Thyroid gland (tissue), 4 donors: Measurements from ENCODE around the gene SOCS7. TPM values are rescaled to one million over a fixed set of nuclear protein-coding genes. Genes with fewer than 3 reads are reported as not detected.

ENCODE experiments used
- DNase-seq, 2 donors: peaks; one replicate each; pipeline ENCODE4 v3.0.0-alpha.2; 2019
- H3K27ac ChIP-seq, 3 donors: fragments of 200-600 bp; sonication (generic); 1 replicate in 2 of 3; 2 replicates in 1 of 3; pipeline ENCODE4 v1.5.1; 2016 to 2019; ENCODE audit warnings: mild to moderate bottlenecking in 1 of 3, moderate library complexity in 1 of 3
- H3K27me3 ChIP-seq: fragments of 200-600 bp; sonication (generic); one replicate; pipeline ENCODE4 v1.5.1; 2019
- H3K36me3 ChIP-seq, 2 donors: fragments of 200-600 bp; sonication (generic); one replicate each; pipeline ENCODE4 v1.5.1; 2016 to 2019
- H3K4me1 ChIP-seq, 2 donors: fragments of 200-600 bp; sonication (generic); one replicate each; pipeline ENCODE4 v1.5.1; 2017 to 2019
- H3K4me3 ChIP-seq, 3 donors: fragments of 200-600 bp; sonication (generic); replicated peaks in 1 of 3; 1 replicate in 2 of 3; 2 replicates in 1 of 3; pipeline ENCODE4 v1.5.1; 2016; ENCODE audit warnings: mild to moderate bottlenecking in 1 of 3
- H3K9me3 ChIP-seq: fragments of 200-600 bp; sonication (generic); one replicate; pipeline ENCODE4 v1.5.1; 2017
- POLR2A ChIP-seq, 2 donors: fragments of 450-650 bp; IDR thresholded peaks; one replicate each; pipeline ENCODE4 v1.6.1; 2017; ENCODE audit warnings: antibody characterized with exemption in 2 of 2, mild to moderate bottlenecking in 2 of 2, moderate library complexity in 1 of 2
- WGBS, 2 donors: methylation state at CpG; one replicate each; pipeline ENCODE4 v1.1.5; 2017; 5-methylcytosine and 5-hydroxymethylcytosine counted together
- intact Hi-C: fragments of 100-400 bp; cut with DNase I; formaldehyde crosslinking; loops from one replicate; pipeline ENCODE4 v1.15.1; 2023
- total RNA-seq, 4 donors: library from RNA; depleted of rRNA; stranded (reverse); fragments of >200 nt; gene quantifications; one replicate each; pipeline ENCODE4 v1.2.3, GENCODE V29; 2016
- TF ChIP-seq, protein P1 (sequence below), 6 experiments: fragments of 200-600 bp in 3 of 6; fragments of 450-650 bp in 3 of 6; sonication (generic) in 3 of 6; IDR thresholded peaks; one replicate each; pipeline ENCODE4 v1.5.1; 2016 to 2019; ENCODE audit warnings: antibody characterized with exemption in 6 of 6, mild to moderate bottlenecking in 2 of 6, inconsistent platforms in 1 of 6, moderate library complexity in 1 of 6

The SOCS7 gene
- total RNA-seq, 4 donors from 2014 or later, result 17.1 to 22.3 (median 20.1) TPM

DNA sequence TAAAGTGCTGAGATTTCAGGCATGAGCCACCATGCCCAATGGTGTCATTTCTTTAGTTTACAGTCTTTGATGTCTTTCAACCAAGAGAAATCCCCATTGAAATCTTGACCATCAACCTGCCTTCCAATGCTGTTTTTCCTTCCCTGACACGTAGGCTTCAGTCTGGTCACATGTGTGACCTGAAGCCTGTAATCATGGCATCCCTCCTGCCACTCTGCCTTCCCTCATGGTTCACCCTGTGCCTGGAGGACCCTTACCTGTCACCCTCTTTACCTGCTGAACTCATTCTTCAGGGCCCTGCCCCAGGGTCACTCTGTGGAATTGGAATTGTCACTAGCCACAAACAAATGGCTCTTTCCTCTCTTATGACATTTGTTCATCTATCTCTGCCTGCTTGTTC lies 58.6 kb downstream of the SOCS7 start:
- TF ChIP-seq, protein P1, sequence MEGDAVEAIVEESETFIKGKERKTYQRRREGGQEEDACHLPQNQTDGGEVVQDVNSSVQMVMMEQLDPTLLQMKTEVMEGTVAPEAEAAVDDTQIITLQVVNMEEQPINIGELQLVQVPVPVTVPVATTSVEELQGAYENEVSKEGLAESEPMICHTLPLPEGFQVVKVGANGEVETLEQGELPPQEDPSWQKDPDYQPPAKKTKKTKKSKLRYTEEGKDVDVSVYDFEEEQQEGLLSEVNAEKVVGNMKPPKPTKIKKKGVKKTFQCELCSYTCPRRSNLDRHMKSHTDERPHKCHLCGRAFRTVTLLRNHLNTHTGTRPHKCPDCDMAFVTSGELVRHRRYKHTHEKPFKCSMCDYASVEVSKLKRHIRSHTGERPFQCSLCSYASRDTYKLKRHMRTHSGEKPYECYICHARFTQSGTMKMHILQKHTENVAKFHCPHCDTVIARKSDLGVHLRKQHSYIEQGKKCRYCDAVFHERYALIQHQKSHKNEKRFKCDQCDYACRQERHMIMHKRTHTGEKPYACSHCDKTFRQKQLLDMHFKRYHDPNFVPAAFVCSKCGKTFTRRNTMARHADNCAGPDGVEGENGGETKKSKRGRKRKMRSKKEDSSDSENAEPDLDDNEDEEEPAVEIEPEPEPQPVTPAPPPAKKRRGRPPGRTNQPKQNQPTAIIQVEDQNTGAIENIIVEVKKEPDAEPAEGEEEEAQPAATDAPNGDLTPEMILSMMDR (IDR thresholded peaks at IDR 0.05), result no peak
- no peak for TF ChIP-seq POLR2A (IDR thresholded peaks at IDR 0.05)
- no peaks in the 10 kb centered on the region for H3K27me3 ChIP-seq
- H3K9me3 ChIP-seq, result no peaks in the 10 kb centered on the region
- no peak overlapping the region for H3K27ac ChIP-seq
- peaks cover 0 to 7% of the 10 kb centered on the region in 2 donors for H3K4me1 ChIP-seq
- 60 to 84% methylated on average over 1 of the region's 1 CpG for WGBS, 2 donors
- intact Hi-C loops, result no loop called here
- no peaks in the 10 kb centered on the region for H3K36me3 ChIP-seq
- H3K4me3 ChIP-seq, result no peak overlapping the region
- DNase-seq, result no peak

DNA sequence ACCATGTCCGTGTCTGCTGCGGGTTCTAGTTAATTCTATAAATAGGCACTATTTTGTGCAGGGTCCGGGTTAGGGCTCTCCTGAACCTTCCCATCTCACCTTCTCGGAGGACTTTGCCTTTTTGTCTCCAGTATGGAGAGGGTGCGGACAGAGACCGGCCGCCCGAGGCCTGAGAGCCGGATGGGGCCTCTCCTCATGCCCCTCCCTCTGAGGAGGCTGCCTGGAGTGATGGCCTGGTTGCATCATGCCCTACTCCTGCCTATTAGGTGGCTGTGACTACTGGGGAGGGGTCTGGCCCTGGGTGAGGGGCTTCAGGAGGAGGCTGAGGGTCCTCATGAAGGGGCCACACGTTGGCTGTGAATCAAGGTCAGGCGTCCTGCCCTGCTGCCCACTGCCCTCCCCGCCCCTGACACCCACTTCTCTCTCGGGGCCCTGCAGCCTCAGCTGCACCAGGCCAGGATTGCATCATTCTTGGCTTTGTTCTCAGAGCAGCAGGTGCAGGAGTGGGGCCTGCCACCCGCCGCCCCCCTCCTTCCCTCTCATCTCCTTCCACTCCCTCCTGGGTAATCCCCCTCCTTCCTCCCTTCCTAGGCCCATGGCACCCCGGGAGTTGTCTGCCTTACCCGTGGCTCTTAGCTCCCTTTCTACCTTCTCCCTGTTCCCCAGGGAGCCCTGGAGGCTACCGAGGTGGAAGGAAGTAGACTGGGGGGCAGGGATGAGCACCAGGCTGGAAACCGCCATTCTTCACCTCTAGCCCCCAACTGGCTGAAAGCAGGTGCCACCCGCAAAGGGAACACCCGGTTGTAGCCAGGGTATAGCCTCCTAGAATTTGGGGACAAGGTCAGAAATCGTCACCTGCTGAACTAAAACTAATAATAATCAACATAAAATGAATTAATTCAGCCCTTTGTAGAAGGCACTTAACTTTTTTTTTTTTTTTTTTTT lies 63.9 kb downstream of the SOCS7 start:
- TF ChIP-seq POLR2A (IDR thresholded peaks at IDR 0.05), result no peak
- TF ChIP-seq, protein P1 (IDR thresholded peaks at IDR 0.05), result no peak
- WGBS, 2 donors, result 30 to 36% methylated on average over 15 to 19 of the region's 22 CpGs
- H3K9me3 ChIP-seq, result no peaks in the 10 kb centered on the region
- peak in 1 of 2 donors; percentile 19 for DNase-seq
- intact Hi-C loops, result loop anchor here (2.0 kb wide), 1 partner anchor 67 kb away; no protein-coding TSS in a partner anchor
- no peak overlapping the region for H3K27ac ChIP-seq
- no peaks in the 10 kb centered on the region for H3K27me3 ChIP-seq
- H3K4me1 ChIP-seq, result peaks cover 0 to 18% of the 10 kb centered on the region in 2 donors
- no peak overlapping the region for H3K4me3 ChIP-seq
- H3K36me3 ChIP-seq, result no peaks in the 10 kb centered on the region

DNA sequence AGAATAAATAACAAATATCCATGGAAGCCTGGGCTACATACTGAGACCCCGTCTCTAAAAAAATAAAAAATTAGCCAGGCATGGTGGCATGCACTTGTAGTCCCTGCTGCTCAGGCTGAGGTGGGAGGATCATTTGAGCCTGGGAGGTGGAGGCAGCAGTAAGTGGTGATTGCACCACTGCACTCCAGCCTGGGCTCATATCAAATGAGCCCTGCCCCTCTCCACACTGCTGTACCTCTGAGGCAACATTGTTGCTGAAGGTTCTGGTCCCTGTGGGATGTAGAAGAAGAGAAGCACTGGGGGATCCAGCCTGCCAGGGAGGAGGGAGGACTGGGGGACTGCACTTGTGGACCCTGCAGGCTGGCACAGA lies 65.2 kb downstream of the SOCS7 start:
- intact Hi-C loops, result no loop called here
- Histone ChIP-seq H3K27ac (no peak overlapping the region), H3K27me3 (peaks cover 4% of the 10 kb centered on the region), H3K4me3 (no peak overlapping the region), H3K9me3 (no peaks in the 10 kb centered on the region), H3K36me3 (no peaks in the 10 kb centered on the region), H3K4me1 (peaks cover 0 to 18% of the 10 kb centered on the region in 2 donors)
- DNase-seq, result no peak
- no peak for TF ChIP-seq POLR2A (IDR thresholded peaks at IDR 0.05)
- TF ChIP-seq, protein P1 (IDR thresholded peaks at IDR 0.05), result no peak
- WGBS, 2 donors, result 31 to 36% methylated on average over 1 of the region's 1 CpG

DNA sequence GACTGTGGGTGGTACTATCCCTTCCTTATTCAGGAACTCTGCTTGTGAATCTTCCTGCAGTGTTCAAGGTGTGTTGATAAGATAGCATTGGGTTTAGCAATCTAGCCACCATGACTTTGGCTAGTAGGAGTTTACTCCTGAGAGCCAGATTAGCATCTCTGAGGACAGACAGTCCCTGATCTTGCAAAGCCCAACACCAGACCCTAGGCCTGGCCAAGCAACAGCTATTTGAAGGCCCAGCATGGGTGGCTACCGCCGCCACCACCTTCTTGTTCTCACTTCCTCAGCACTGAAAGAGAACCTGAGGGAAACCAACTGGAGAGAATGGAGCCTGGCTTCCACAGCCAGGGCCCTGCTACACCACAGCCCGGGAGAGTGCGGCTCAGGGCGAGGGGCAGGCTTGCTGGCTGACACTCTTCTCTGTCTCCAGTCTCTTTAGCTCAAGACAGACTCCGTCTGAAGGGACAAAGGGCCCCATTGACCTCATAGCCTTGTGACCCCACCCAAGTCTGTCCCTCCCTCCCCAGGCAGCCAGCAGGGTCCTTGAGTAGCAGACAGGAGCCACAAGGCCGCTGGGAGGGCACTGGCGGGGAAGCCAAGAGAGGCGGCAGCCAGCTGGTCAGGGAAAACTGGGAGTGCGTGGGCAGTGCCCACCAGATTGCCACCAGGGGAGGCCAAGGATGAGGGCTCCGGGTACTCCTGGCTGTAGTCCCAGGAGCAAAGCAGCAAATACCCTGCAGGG lies 65.7 kb downstream of the SOCS7 start:
- Histone ChIP-seq H3K36me3 (no peaks in the 10 kb centered on the region), H3K27me3 (peaks cover 4% of the 10 kb centered on the region), H3K4me3 (no peak overlapping the region), H3K27ac (no peak overlapping the region), H3K9me3 (no peaks in the 10 kb centered on the region), H3K4me1 (peaks cover 0 to 18% of the 10 kb centered on the region in 2 donors)
- no peak for DNase-seq
- 64 to 85% methylated on average over 7 to 11 of the region's 11 CpGs for WGBS, 2 donors
- intact Hi-C loops, result no loop called here
- TF ChIP-seq, protein P1 (IDR thresholded peaks at IDR 0.05), result no peak
- TF ChIP-seq POLR2A (IDR thresholded peaks at IDR 0.05), result no peak
